ENCODE measurements around the gene PHF19. TPM values are rescaled to one million over a fixed set of nuclear protein-coding genes. Genes with fewer than 3 reads are reported as not detected.

PHF19 gene
- total RNA-seq, 1 donor from 2014 or later: 10.0 TPM

DNA sequence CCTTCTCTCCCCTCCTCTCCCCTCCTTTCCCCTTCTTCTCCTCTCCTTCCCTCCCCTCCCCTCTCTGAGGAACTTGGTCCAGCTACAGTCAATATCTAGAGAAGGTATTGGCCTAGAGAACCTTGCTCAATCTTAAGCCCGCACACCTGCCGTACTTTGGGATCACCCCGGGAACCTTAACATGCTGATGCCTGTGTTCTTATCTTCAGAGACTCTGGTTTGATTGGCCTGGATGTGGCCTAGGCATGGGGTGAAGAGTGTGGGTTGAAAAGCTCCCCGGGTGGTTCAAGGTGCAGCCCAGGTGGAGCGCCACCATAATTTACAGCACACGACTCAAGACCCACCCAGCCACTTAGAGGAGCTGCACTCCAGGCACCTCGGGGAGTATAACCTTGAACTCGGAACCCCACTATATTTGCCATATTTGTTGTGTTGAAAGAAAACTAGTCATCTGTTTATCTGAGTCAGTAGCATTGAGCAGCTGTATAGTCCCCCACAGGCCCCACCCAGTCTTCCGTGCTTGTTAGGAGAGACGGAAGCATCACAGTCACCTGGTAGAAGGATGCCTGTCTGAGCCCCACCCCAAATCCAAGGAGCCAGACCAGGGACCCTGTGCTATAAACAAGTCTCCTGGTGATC is 14.4 kb upstream of the PHF19 start:
- no peak overlapping the region for H3K4me3 Mint-ChIP-seq (ENCODE audit: unreplicated experiment)
- DNase-seq (ENCODE audit: low spot score): no peak
- TF ChIP-seq, protein P1, sequence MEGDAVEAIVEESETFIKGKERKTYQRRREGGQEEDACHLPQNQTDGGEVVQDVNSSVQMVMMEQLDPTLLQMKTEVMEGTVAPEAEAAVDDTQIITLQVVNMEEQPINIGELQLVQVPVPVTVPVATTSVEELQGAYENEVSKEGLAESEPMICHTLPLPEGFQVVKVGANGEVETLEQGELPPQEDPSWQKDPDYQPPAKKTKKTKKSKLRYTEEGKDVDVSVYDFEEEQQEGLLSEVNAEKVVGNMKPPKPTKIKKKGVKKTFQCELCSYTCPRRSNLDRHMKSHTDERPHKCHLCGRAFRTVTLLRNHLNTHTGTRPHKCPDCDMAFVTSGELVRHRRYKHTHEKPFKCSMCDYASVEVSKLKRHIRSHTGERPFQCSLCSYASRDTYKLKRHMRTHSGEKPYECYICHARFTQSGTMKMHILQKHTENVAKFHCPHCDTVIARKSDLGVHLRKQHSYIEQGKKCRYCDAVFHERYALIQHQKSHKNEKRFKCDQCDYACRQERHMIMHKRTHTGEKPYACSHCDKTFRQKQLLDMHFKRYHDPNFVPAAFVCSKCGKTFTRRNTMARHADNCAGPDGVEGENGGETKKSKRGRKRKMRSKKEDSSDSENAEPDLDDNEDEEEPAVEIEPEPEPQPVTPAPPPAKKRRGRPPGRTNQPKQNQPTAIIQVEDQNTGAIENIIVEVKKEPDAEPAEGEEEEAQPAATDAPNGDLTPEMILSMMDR (IDR thresholded peaks at IDR 0.05; ENCODE audit: unreplicated experiment): no peak
- H3K27ac Mint-ChIP-seq (ENCODE audit: unreplicated experiment): no peak overlapping the region
- H3K4me1 Mint-ChIP-seq (ENCODE audit: unreplicated experiment): no peaks in the 10 kb centered on the region
- no peaks in the 10 kb centered on the region for H3K36me3 Mint-ChIP-seq (ENCODE audit: low read depth, unreplicated experiment)
- peaks cover 10% of the 10 kb centered on the region for H3K27me3 Mint-ChIP-seq (ENCODE audit: unreplicated experiment)
- H3K9me3 Mint-ChIP-seq (ENCODE audit: unreplicated experiment): no peaks in the 10 kb centered on the region

DNA sequence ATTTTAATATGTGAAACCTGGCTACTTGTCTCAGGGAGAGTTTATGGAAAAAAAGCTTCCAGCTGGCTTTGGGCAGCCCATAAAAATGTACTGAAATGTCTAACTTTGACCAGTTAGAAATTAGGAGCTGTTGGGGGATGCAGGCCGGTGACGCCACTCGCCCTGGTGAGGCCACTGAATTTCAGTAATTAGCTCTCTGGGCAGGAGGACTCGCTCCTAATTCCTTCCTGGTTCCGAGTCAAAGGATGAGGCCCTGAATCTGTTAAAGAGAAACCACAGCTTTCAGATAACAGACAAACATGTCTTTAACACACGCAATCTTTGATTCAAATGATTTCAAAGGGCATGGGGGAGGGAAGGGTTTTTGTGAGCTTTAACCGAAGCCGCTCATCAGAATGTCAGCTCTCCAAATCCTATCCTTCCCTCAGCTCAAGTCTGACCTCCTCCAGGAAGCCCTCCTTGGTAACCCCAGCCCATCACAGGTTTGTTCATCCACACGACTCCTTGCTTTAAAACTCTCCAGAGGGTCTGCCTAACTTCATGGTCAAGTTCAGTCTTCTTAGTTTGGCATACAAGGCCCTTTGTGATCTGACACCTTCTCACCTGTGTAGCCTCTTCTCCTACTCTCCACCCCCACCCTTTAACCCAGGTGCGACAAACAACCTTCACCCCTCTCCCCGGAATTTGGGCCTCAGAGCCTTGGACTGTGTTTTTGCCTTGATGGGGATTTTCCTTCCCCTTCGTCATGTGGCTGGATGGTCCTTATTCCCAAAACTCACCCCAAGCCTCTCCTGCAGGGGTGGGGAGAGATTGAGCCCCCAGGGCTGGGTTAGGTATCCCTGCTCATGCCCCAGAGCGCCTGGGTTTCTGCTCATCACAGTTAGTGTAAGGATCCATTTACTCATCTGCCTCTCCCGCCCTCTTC is 13.6 kb upstream of the PHF19 start:
- H3K4me3 Mint-ChIP-seq (ENCODE audit: unreplicated experiment): no peak overlapping the region

GRCh38 chr9:120889606-120890271 is 12.8 kb upstream of the PHF19 start:
- Mint-ChIP-seq H3K4me3 (ENCODE audit: unreplicated experiment) (no peak overlapping the region), H3K9me3 (ENCODE audit: unreplicated experiment) (no peaks in the 10 kb centered on the region), H3K36me3 (ENCODE audit: low read depth, unreplicated experiment) (no peaks in the 10 kb centered on the region), H3K4me1 (ENCODE audit: unreplicated experiment) (no peaks in the 10 kb centered on the region), H3K27ac (ENCODE audit: unreplicated experiment) (no peak overlapping the region), H3K27me3 (ENCODE audit: unreplicated experiment) (peaks cover 10% of the 10 kb centered on the region)
- no peak for DNase-seq (ENCODE audit: low spot score)
- TF ChIP-seq, protein P1 (IDR thresholded peaks at IDR 0.05; ENCODE audit: unreplicated experiment): no peak

More for the DNA sequence above, 13.6 kb upstream of the PHF19 start:
- H3K27ac Mint-ChIP-seq (ENCODE audit: unreplicated experiment): no peak overlapping the region
- TF ChIP-seq, protein P1 (IDR thresholded peaks at IDR 0.05; ENCODE audit: unreplicated experiment): no peak
- no peaks in the 10 kb centered on the region for H3K9me3 Mint-ChIP-seq (ENCODE audit: unreplicated experiment)
- no peaks in the 10 kb centered on the region for H3K4me1 Mint-ChIP-seq (ENCODE audit: unreplicated experiment)
- no peak for DNase-seq (ENCODE audit: low spot score)
- no peaks in the 10 kb centered on the region for H3K36me3 Mint-ChIP-seq (ENCODE audit: low read depth, unreplicated experiment)
- H3K27me3 Mint-ChIP-seq (ENCODE audit: unreplicated experiment): peaks cover 10% of the 10 kb centered on the region

GRCh38 chr9:120888626-120889025 is 11.6 kb upstream of the PHF19 start:
- peaks cover 10% of the 10 kb centered on the region for H3K27me3 Mint-ChIP-seq (ENCODE audit: unreplicated experiment)
- DNase-seq (ENCODE audit: low spot score): no peak
- no peak overlapping the region for H3K27ac Mint-ChIP-seq (ENCODE audit: unreplicated experiment)
- H3K36me3 Mint-ChIP-seq (ENCODE audit: low read depth, unreplicated experiment): no peaks in the 10 kb centered on the region
- H3K4me3 Mint-ChIP-seq (ENCODE audit: unreplicated experiment): no peak overlapping the region
- H3K9me3 Mint-ChIP-seq (ENCODE audit: unreplicated experiment): no peaks in the 10 kb centered on the region
- H3K4me1 Mint-ChIP-seq (ENCODE audit: unreplicated experiment): no peaks in the 10 kb centered on the region
- TF ChIP-seq, protein P1 (IDR thresholded peaks at IDR 0.05; ENCODE audit: unreplicated experiment): no peak

Data from endothelial cell (in vitro differentiated cells).